Measurements from ENCODE around the gene PRR13. TPM values are rescaled to one million over a fixed set of nuclear protein-coding genes. Genes with fewer than 3 reads are reported as not detected.

The PRR13 gene
- total and polyA plus RNA-seq, 2 donors (not counting 3 experiments of a cell fraction or from before 2014, with no cell fraction given), result 68.9 to 139 TPM

GRCh38 chr12:53418221-53418620 lies 23.3 kb upstream of the PRR13 start:
- no peaks in the 10 kb centered on the region for H3K9me3 ChIP-seq (replicated peaks; ENCODE audit: control insufficient read depth, insufficient read depth, low read length)
- TF ChIP-seq EZH2 (IDR thresholded peaks at IDR 0.05; ENCODE audit: borderline replicate concordance, low read depth, low read length, severe bottlenecking), result no peak
- no peak for TF ChIP-seq POLR2AphosphoS5 (IDR thresholded peaks at IDR 0.05; ENCODE audit: insufficient read depth, low read depth, low read length)
- TF ChIP-seq GATA2 (IDR thresholded peaks at IDR 0.05; ENCODE audit: insufficient read depth, insufficient read length, low read depth, low read length), result no peak
- TF ChIP-seq CTCF (IDR thresholded peaks at IDR 0.05; ENCODE audit: extremely low read depth in 1 of 2, insufficient read depth in 1 of 2, low read depth in 1 of 2, low read length in 2 of 2), result no peak
- TF ChIP-seq MAX (IDR thresholded peaks at IDR 0.05; ENCODE audit: insufficient read depth, insufficient read length), result no peak
- no peak for TF ChIP-seq JUN (IDR thresholded peaks at IDR 0.05; ENCODE audit: borderline replicate concordance, insufficient read depth, insufficient read length, low read depth)
- no peak for TF ChIP-seq FOS (IDR thresholded peaks at IDR 0.05; ENCODE audit: borderline replicate concordance, insufficient read depth, low read length)
- no peak for TF ChIP-seq POLR2A (IDR thresholded peaks at IDR 0.05; ENCODE audit: low read depth, low read length)
- TF ChIP-seq MYC (IDR thresholded peaks at IDR 0.05; ENCODE audit: low read depth, low read length), result no peak
- FAIRE-seq, result no peak
- H2AFZ ChIP-seq (ENCODE audit: low read depth, low read length), result no peak overlapping the region
- no peak overlapping the region for H3K4me3 ChIP-seq (replicated peaks in 1 of 3; ENCODE audit: insufficient read depth in 1 of 3, low read depth in 1 of 3, low read length in 3 of 3)
- no peaks in the 10 kb centered on the region for H3K9me1 ChIP-seq (replicated peaks; ENCODE audit: control insufficient read depth, extremely low read depth, insufficient read depth, low read length)
- BruUV-seq (replicated peaks), result no TSS peak
- no peaks in the 10 kb centered on the region for H4K20me1 ChIP-seq (replicated peaks; ENCODE audit: control insufficient read depth, extremely low read depth, insufficient read depth, low read length)
- no peak overlapping the region for H3K9ac ChIP-seq (replicated peaks; ENCODE audit: extremely low read depth, insufficient read depth, low read length)
- no peaks in the 10 kb centered on the region for H3K36me3 ChIP-seq (ENCODE audit: control insufficient read depth in 2 of 2, extremely low read depth in 1 of 2, insufficient read depth in 2 of 2, low read length in 2 of 2)
- CTCF ChIA-PET, result interaction anchor here (0.9 to 9.7 kb wide), 4 partner anchors 37 to 97 kb away, joined by 3 to 101 read pairs (median 3); partner anchors contain the start of gene AAAS
- intact Hi-C loops (cut with micrococcal nuclease) (no loop called here), dilution Hi-C loops (cut with MboI; ENCODE audit: extremely low pct_ligation_motif_present, low sequenced_read_pairs) (no loop called here)
- POLR2A ChIA-PET, result no interaction called here
- peaks cover 17% of the 10 kb centered on the region for H3K4me1 ChIP-seq (ENCODE audit: control insufficient read depth, extremely low read depth, insufficient read depth, low read length)
- DNase-seq (ENCODE audit: low read depth, low spot score), result no peak
- H3K79me2 ChIP-seq (ENCODE audit: control insufficient read depth, insufficient read depth, low read length), result no peaks in the 10 kb centered on the region
- no peaks in the 10 kb centered on the region for H3K27me3 ChIP-seq (ENCODE audit: control insufficient read depth in 2 of 2, insufficient read depth in 2 of 2, low read length in 2 of 2)
- no peak overlapping the region for H3K27ac ChIP-seq (ENCODE audit: insufficient read depth, low read depth, low read length)
- no peak overlapping the region for H3K4me2 ChIP-seq (ENCODE audit: insufficient read depth, low read length)
